HL-60 (cell line): ENCODE measurements around the gene TBC1D22B.

ENCODE experiments used
- CTCF ChIP-seq: IDR thresholded peaks from one replicate; pipeline ENCODE4 v1.5.1; 2011; ENCODE audit warnings: low read length, control low read depth, inconsistent platforms; ENCODE audit not compliant: insufficient read depth
- POLR2AphosphoS5 ChIP-seq: IDR thresholded peaks from 2 replicates; pipeline ENCODE4 v1.6.1; 2012; ENCODE audit warnings: low read depth
- REST ChIP-seq: IDR thresholded peaks from 2 replicates; pipeline ENCODE4 v1.6.1; 2012; ENCODE audit warnings: low read depth; ENCODE audit not compliant: insufficient replicate concordance

GRCh38 chr6:37239526-37239925 is 18.0 kb upstream of the TBC1D22B start:
- TF ChIP-seq POLR2AphosphoS5 (no peak), CTCF (no peak), REST (no peak)
